SK-N-MC (cell line): ENCODE results near the gene KBTBD7.

ENCODE experiments used
- DNase-seq: peaks from one replicate; pipeline ENCODE4 v3.0.0-alpha.2; 2011; ENCODE audit warnings: low read depth, low spot score
- H3K27ac ChIP-seq: fragments of 200-600 bp; sonication (generic); 2 replicates; pipeline ENCODE4 v1.5.1; 2016; ENCODE audit warnings: mixed run types
- H3K36me3 ChIP-seq: fragments of 200-600 bp; sonication (generic); 2 replicates; pipeline ENCODE4 v1.6.1; 2017; ENCODE audit warnings: antibody characterized with exemption, low read length, mixed read lengths; ENCODE audit not compliant: insufficient read depth
- H3K4me3 ChIP-seq: fragments of 200-600 bp; sonication (generic); 2 replicates; pipeline ENCODE4 v1.5.1; 2016
- H3K9ac ChIP-seq: fragments of 200-600 bp; sonication (generic); 2 replicates; pipeline ENCODE4 v1.8.0; 2017; ENCODE audit warnings: mixed run types, mixed read lengths; ENCODE audit not compliant: insufficient read length
- H3K9me3 ChIP-seq: fragments of 200-600 bp; sonication (generic); 2 replicates; pipeline ENCODE4 v1.6.1; 2017; ENCODE audit warnings: low read depth, mild to moderate bottlenecking, antibody characterized with exemption, low read length, moderate library complexity, mixed read lengths
- EZH2 ChIP-seq: fragments of 200-600 bp; sonication (generic); IDR thresholded peaks from one replicate; pipeline ENCODE4 v1.6.1; 2017; ENCODE audit warnings: antibody characterized with exemption
- FOXP2 ChIP-seq: optimal IDR thresholded peaks from 2 replicates; pipeline ENCODE3; 2011; ENCODE audit warnings: mild to moderate bottlenecking, moderate library complexity; ENCODE audit not compliant: insufficient read depth; ENCODE audit errors: extremely low read length, control extremely low read depth
- POLR2AphosphoS5 ChIP-seq: IDR thresholded peaks from 2 replicates; pipeline ENCODE4 v1.6.1; 2012; ENCODE audit warnings: mild to moderate bottlenecking, low read depth, low read length, borderline replicate concordance

The KBTBD7 gene

DNA sequence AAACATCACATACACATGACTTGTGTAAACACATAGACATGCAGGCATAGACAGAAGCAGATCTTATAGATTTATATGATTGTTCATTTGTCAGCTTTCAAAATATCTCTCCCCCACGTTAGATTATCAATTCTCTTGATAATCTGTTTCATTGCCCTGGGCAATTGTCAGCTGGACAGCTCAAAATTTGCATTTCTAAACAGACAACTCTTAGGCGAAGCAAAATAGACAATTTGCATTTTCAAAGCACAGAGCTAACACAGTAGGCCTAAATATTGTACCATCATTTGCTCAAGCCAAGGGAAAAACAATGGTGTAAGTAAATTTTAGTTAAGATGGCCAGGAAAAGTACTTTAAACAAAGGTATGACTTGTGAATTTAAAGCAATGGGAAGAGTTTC is 37.7 kb downstream of the KBTBD7 start:
- H3K9me3 ChIP-seq: no peaks in the 10 kb centered on the region
- no peak for DNase-seq
- H3K4me3 ChIP-seq: no peak overlapping the region
- TF ChIP-seq FOXP2: no peak
- H3K9ac ChIP-seq: no peak overlapping the region
- no peaks in the 10 kb centered on the region for H3K36me3 ChIP-seq
- H3K27ac ChIP-seq: no peak overlapping the region

DNA sequence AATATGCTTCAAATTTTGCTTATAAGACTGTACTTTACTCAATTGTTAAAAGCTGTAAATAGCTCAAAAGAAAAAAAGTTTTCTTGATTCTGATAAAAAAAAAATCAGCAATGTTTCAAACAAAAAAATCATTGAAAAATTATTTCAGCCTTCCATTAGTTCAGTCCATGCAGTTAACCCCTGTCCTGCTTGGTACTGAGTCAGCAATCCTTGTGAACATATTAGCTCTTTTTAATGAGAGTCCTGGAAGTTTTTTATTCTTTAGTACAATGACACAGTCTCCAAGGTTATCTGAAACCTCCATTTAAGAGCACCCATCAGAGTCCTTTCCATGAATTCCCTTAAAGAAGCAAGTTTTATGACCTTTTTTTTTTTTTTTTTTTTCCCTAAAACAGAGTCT is 40.3 kb downstream of the KBTBD7 start:
- Histone ChIP-seq H3K27ac (no peak overlapping the region), H3K4me3 (no peak overlapping the region), H3K9ac (no peak overlapping the region), H3K36me3 (no peaks in the 10 kb centered on the region), H3K9me3 (0 out of 2 replicates have a peak, but pooled peaks cover 4% of the 10 kb centered on the region)
- TF ChIP-seq FOXP2 (no peak), POLR2AphosphoS5 (no peak)
- no peak for DNase-seq

DNA sequence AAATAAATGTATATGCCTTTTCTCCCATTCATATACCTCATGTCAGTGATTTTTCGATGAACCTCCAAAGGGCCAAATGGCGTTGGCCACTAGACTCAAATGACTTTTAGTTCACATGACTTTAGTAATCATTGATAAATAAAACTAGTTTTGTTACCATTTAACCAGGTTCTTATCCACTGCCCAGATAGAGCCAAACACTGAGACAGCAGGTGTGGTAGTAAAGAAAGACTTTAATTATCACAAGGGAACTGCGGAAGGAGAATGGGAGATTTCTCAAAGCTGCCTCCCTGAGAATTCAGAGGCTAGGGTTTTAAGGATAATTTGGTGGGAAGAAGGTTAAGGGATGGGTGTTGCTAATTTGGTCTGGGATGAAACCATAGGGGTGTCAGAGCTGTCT is 42.4 kb downstream of the KBTBD7 start:
- DNase-seq: no peak
- Histone ChIP-seq H3K27ac (no peak overlapping the region), H3K4me3 (no peak overlapping the region), H3K9ac (no peak overlapping the region), H3K9me3 (0 out of 2 replicates have a peak, but pooled peaks cover 4% of the 10 kb centered on the region), H3K36me3 (no peaks in the 10 kb centered on the region)
- TF ChIP-seq POLR2AphosphoS5: no peak
- TF ChIP-seq EZH2: no peak

DNA sequence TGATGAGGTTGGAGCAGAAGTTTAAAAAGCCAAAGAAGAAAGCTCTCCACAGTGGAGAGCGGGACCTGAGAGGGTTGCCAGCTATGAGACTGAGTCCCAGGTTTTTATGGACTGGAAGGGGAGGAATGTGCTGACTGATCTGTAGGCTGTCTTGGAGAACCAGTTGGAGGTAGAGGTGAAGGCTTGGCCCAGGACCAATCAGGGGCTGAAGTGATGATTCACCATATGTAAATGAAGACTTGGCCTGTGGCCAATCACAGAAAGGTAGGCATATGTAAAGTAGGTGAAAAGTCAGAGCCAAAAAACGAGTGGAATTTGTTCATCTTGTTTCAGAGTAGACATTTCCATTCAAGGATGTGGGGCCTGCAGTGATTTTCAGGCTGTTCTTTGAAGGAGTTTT is 44.3 kb downstream of the KBTBD7 start:
- no peak for DNase-seq
- no peaks in the 10 kb centered on the region for H3K36me3 ChIP-seq

DNA sequence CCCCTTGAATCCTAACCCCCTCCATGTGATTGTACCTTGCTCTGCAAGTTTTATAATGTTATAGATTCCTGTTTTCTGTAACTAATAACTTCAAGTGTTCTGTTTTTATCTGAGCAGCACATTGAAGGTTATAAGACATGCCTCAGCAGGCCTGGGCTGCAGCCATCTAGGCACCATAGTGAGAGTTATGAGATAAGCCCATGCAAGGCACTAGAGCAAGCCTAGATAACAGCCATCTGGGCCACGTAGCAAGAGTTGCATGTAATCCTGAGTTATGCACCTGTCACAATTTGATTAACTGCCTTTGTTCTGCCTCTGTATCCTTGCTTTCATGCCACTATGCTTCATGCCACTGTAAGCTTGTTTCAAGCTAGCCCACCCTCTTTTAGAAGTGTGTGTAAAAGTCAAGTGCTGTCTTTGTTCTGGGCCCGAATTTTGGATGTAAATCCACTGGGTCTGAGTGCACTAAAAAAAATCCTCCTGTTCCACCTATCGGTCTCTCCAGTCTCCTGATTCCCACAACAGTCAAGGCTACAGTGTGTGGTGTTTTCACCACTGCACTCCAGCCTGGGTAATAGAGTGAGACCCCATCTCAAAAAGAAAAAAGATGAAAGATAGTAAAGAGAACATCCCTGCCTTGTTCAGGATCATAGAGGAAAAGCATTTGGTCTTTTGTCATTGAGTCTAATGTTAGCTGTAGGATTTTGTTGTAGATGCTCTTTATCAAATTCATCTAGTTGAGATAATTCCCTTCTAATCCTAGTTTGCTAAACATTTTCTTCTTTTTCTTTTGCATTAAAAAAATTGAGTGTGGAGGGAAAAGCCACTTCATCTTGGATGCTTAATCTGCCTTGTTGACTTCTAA is 45.7 kb downstream of the KBTBD7 start:
- TF ChIP-seq POLR2AphosphoS5 (no peak), FOXP2 (no peak), EZH2 (no peak)
- no peak overlapping the region for H3K27ac ChIP-seq
- DNase-seq: no peak
- no peak overlapping the region for H3K9ac ChIP-seq
- H3K9me3 ChIP-seq: peaks cover 4% of the 10 kb centered on the region; the same call in 1 of the 2 replicates
- no peaks in the 10 kb centered on the region for H3K36me3 ChIP-seq
- H3K4me3 ChIP-seq: no peak overlapping the region

More for the DNA sequence above, 44.3 kb downstream of the KBTBD7 start:
- Histone ChIP-seq H3K9me3 (peaks cover 4% of the 10 kb centered on the region; the same call in 1 of the 2 replicates), H3K9ac (no peak overlapping the region), H3K4me3 (no peak overlapping the region), H3K27ac (no peak overlapping the region)
- no peak for TF ChIP-seq POLR2AphosphoS5
- TF ChIP-seq EZH2: no peak
- no peak for TF ChIP-seq FOXP2

DNA sequence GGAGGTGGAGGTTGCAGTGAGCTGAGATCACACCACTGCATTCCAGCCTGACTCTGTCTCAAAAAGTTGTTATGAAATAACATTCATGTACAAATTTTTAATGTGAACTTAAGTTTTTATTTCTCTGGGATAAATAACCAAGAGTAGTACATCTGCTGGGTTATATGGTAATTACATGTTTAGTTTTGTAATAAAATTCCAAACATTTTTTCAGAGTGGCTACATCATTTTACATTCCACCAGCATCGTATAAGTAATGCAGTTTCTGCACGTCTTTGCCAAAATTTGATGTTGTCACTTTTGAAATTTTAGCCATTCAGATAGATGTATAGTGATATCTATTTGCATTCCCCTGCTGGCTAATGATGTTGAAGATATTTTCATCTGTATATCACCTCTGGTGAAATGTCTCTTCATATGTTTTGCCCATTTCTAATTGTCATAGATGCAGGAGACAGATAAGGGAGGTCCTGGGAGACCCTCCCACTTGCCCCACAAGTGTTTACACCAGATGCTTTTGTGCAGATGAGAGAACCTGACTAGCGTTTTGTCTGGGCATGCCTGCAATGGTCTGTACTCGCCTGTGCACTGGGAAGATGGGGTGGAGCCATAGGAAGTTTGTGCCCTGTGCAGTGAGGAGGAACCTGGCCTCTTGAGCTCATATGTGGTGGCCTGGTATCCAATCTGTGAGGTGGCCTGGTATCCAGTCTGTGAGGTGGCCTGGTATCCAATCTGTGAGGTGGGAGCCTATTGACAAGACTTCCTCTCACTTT is 49.0 kb downstream of the KBTBD7 start:
- no peak overlapping the region for H3K9ac ChIP-seq
- no peak overlapping the region for H3K27ac ChIP-seq
- peaks cover 4% of the 10 kb centered on the region; the same call in 1 of the 2 replicates for H3K9me3 ChIP-seq
- no peak for DNase-seq
- no peak overlapping the region for H3K4me3 ChIP-seq
- no peaks in the 10 kb centered on the region for H3K36me3 ChIP-seq
- TF ChIP-seq EZH2 (no peak), FOXP2 (no peak), POLR2AphosphoS5 (no peak)

DNA sequence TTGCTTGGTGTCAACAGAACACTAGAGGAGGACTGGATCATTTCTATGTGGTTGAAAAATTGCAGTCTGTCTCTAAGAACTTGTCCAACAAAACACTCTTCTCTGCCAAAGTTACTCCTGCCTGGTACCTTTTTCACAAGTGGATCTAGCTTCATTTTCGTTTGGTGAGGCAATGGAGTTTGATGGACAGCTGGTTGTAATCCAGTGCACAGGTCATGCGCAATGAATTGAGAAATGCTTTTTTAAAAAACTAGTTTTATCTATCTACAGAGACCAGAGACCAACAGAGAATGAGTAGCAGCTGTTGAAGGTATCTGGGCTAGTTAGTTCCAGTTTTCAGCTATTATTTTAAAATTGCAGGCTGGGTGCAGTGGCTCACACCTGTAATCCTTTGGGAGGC is 49.8 kb downstream of the KBTBD7 start:
- Histone ChIP-seq H3K27ac (no peak overlapping the region), H3K4me3 (no peak overlapping the region), H3K36me3 (no peaks in the 10 kb centered on the region), H3K9me3 (peaks cover 4% of the 10 kb centered on the region; the same call in 1 of the 2 replicates), H3K9ac (no peak overlapping the region)
- no peak for TF ChIP-seq EZH2
- DNase-seq: no peak
